Tibial artery (tissue), 4 donors: ENCODE measurements around the gene SLC25A34.
A peak's percentile ranks its signal among the peaks of the same experiment; 100 is the strongest.

ENCODE experiments used
- DNase-seq, 2 donors: peaks; one replicate each; pipeline ENCODE4 v3.0.0-alpha.2; 2019
- H3K27ac ChIP-seq, 2 donors: fragments of 200-600 bp; sonication (generic) in 1 of 2; 1 replicate in 1 of 2; 2 replicates in 1 of 2; pipeline ENCODE4 v1.5.1; 2018 to 2019; ENCODE audit warnings: mild to moderate bottlenecking in 1 of 2
- H3K27me3 ChIP-seq, 2 donors: fragments of 200-600 bp; sonication (generic) in 1 of 2; one replicate each; pipeline versions ENCODE4 v1.5.1 to v1.6.0; 2016 to 2019
- H3K36me3 ChIP-seq, 3 donors: fragments of 200-600 bp; sonication (generic) in 2 of 3; one replicate each; pipeline ENCODE4 v1.5.1; 2016 to 2019; ENCODE audit warnings: mild to moderate bottlenecking in 2 of 3
- H3K4me1 ChIP-seq, 4 donors: fragments of 200-600 bp; sonication (generic) in 2 of 4; 1 replicate in 3 of 4; 2 replicates in 1 of 4; pipeline ENCODE4 v1.5.1; 2016 to 2019
- H3K4me3 ChIP-seq, 2 donors: fragments of 200-600 bp; sonication (generic) in 1 of 2; 1 replicate in 1 of 2; 2 replicates in 1 of 2; pipeline ENCODE4 v1.5.1; 2018 to 2019; ENCODE audit warnings: mild to moderate bottlenecking in 2 of 2
- H3K9me3 ChIP-seq, 3 donors: fragments of 200-600 bp; sonication (generic) in 1 of 3; one replicate each; pipeline ENCODE4 v1.5.1; 2016 to 2019
- intact Hi-C: fragments of 100-400 bp; cut with DNase I; formaldehyde crosslinking; loops from one replicate; pipeline ENCODE4 v1.15.0; 2023; ENCODE audit warnings: low total_unique reads
- TF ChIP-seq, protein P1 (sequence below), 2 experiments: fragments of 200-600 bp in 1 of 2; fragments of 450-650 bp in 1 of 2; IDR thresholded peaks; one replicate each; pipeline ENCODE4 v1.5.1; 2017 to 2019; ENCODE audit warnings: antibody characterized with exemption in 2 of 2, mild to moderate bottlenecking in 1 of 2, moderate library complexity in 1 of 2

The SLC25A34 gene

DNA sequence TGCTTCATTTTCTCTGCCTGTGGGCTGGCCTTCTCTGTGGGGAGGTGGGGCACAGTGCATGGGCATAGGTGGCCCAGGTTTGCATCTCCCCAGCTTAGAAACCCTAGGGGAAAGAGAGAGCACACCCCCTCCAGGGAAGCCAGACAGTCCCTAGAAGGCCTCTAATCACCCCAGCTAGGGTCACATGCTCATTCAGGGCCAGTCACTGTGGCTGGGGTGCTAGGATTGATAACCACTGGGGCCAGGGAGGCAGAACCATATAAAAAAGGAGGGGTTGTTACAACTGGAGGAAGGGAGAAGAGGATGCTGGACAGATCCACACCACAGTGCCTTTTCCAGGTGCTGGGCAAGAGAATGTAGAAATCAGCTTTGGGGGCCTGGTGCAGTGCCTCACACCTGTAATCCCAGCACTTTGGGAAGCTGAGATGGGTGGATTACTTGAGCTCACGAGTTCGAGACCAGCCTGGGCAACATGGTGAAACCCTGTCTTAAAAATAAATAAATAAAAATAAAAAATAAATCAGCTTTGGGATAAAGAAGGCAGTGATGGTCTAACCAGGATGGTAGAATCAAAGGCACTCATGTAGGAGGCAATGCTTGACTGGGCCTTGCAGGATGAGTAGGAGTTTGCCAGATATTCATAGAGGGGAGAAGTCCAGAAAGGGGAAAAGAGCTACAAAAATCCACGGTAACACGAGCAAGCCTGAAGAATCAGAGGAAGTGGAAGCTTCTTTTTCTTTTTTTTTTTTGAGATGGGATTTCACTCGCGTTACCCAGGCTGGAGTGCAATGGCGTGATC is 42.0 kb downstream of the SLC25A34 start:
- no peak overlapping the region for H3K4me3 ChIP-seq
- H3K9me3 ChIP-seq = no peaks in the 10 kb centered on the region
- DNase-seq = no peak
- H3K27ac ChIP-seq = peak overlapping the region in 1 of 2 donors; percentile 13
- peaks cover 84 to 99% (median 98%) of the 10 kb centered on the region in 3 donors for H3K36me3 ChIP-seq
- TF ChIP-seq, protein P1, sequence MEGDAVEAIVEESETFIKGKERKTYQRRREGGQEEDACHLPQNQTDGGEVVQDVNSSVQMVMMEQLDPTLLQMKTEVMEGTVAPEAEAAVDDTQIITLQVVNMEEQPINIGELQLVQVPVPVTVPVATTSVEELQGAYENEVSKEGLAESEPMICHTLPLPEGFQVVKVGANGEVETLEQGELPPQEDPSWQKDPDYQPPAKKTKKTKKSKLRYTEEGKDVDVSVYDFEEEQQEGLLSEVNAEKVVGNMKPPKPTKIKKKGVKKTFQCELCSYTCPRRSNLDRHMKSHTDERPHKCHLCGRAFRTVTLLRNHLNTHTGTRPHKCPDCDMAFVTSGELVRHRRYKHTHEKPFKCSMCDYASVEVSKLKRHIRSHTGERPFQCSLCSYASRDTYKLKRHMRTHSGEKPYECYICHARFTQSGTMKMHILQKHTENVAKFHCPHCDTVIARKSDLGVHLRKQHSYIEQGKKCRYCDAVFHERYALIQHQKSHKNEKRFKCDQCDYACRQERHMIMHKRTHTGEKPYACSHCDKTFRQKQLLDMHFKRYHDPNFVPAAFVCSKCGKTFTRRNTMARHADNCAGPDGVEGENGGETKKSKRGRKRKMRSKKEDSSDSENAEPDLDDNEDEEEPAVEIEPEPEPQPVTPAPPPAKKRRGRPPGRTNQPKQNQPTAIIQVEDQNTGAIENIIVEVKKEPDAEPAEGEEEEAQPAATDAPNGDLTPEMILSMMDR (IDR thresholded peaks at IDR 0.05) = no peak
- H3K27me3 ChIP-seq = no peaks in the 10 kb centered on the region
- H3K4me1 ChIP-seq = no peaks in the 10 kb centered on the region
- intact Hi-C loops = no loop called here

DNA sequence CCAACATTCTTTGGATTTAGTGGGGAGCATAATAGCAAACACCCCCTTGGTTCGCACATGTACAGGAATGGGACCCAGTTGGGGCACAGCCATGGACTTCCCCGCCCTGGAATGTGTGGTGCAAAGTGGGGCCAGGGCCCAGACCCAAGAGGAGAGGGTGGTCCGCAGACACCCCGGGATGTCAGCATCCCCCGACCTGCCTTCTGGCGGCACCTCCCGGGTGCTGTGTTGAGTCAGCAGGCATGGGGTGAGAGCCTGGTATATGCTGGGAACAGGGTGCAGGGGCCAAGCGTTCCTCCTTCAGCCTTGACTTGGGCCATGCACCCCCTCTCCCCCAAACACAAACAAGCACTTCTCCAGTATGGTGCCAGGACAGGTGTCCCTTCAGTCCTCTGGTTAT is 49.6 kb downstream of the SLC25A34 start:
- intact Hi-C loops = no loop called here
- Histone ChIP-seq H3K4me1 (peaks cover 0 to 52% (median 18%) of the 10 kb centered on the region in 4 donors), H3K36me3 (peaks cover 39 to 56% (median 49%) of the 10 kb centered on the region in 3 donors), H3K4me3 (no peak overlapping the region), H3K27me3 (no peaks in the 10 kb centered on the region), H3K27ac (peak overlapping the region; percentile 69), H3K9me3 (no peaks in the 10 kb centered on the region)
- no peak for DNase-seq
- TF ChIP-seq, protein P1 (IDR thresholded peaks at IDR 0.05) = no peak

DNA sequence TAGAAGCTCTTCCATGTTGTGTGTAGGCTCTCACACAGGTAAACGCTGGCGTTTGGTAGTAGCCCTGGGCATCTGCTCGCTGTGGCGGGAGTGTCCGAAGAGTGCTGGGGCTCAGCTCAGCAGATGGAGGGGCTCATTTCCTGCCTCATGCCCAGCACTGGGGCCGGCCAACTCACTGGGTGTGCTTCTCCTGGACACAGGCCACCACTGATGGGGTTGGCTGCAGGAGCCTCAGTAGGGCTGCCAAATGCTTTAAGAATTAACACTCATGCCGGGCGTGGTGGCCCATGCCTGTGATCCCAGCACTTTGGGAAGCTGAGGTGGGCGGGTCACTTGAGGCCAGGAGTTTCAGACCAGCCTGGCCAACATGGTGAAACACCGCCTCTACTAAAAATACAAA is 50.5 kb downstream of the SLC25A34 start:
- TF ChIP-seq, protein P1 (IDR thresholded peaks at IDR 0.05) = no peak
- H3K4me1 ChIP-seq = peaks cover 0 to 53% (median 18%) of the 10 kb centered on the region in 4 donors

DNA sequence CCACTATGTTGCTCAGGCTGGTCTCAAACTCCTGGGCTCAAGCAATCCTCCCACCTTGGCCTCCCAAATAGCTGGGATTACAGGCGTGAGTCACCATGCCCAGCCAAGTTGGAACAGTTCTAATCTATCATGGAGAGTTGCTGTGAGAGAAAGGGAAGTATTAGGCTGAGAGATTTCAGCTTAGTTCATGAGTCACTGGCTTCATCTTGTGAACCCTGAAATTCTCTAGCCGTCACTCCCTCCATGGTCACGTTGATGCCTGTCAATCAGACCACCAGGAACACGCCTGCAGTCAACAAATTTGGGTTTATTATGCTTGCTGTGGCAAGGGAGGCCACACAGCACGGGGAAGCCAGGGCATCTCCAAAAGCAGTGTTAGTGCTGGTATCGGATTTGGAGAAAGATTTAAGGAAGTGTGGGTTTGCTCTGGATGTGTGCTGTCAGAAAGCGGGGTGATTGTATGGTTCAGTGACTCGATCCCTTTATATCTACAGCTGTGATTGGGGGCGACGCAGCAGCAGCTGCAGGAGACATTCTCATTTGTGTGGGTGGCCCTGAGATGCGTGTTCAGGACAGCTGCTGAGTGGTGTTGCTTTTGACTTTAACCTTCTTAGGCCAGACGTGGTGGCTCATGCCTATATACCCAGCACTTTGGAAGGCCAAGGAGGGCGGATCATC is 52.7 kb downstream of the SLC25A34 start:
- H3K27ac ChIP-seq = peak overlapping the region; percentile 64 to 69
- H3K4me1 ChIP-seq = peaks cover 0 to 75% (median 28%) of the 10 kb centered on the region in 4 donors
- no peak for DNase-seq
- H3K9me3 ChIP-seq = no peaks in the 10 kb centered on the region
- intact Hi-C loops = no loop called here
- peaks cover 21 to 25% (median 22%) of the 10 kb centered on the region in 3 donors for H3K36me3 ChIP-seq
- TF ChIP-seq, protein P1 (IDR thresholded peaks at IDR 0.05) = no peak
- H3K4me3 ChIP-seq = no peak overlapping the region
- H3K27me3 ChIP-seq = no peaks in the 10 kb centered on the region

More for the DNA sequence above, 50.5 kb downstream of the SLC25A34 start:
- Histone ChIP-seq H3K27ac (peak overlapping the region; percentile 69), H3K27me3 (no peaks in the 10 kb centered on the region), H3K36me3 (peaks cover 32 to 47% (median 40%) of the 10 kb centered on the region in 3 donors), H3K4me3 (no peak overlapping the region), H3K9me3 (no peaks in the 10 kb centered on the region)
- DNase-seq = peak; percentile 68 to 91
- intact Hi-C loops = no loop called here
